ENCODE data around the gene TOP2A. TPM values are rescaled to one million over a fixed set of nuclear protein-coding genes. Genes with fewer than 3 reads are reported as not detected.

TOP2A gene
- total and polyA plus RNA-seq, 9 of the 15 experiments (the other 6 are each of a cell fraction or from before 2014, with no cell fraction given), result 133 to 347 (median 259) TPM

- TF ChIP-seq MLX (CRISPR knock-in tag; conservative IDR thresholded peaks at IDR 0.05) (no peak), ZC3H8 (IDR thresholded peaks at IDR 0.05) (no peak)
Observed at GRCh38 chr17:40432864-40433528, 15.3 kb upstream of the TOP2A start (continued).

GRCh38 chr17:40431231-40431602 is 13.5 kb upstream of the TOP2A start:
- BruUV-seq (replicated peaks), result no TSS peak
- Histone ChIP-seq H3K4me2 (ENCODE audit: insufficient read depth, low read length) (no peak overlapping the region), H4K20me1 (replicated peaks; ENCODE audit: control insufficient read depth, insufficient read depth, low read length) (no peaks in the 10 kb centered on the region), H3K9me3 (replicated peaks; ENCODE audit: control insufficient read depth, insufficient read depth, low read depth, low read length) (no peaks in the 10 kb centered on the region), H3K36me3 (ENCODE audit: control insufficient read depth, insufficient read depth, low read length) (no peaks in the 10 kb centered on the region), H3K4me3 (no peak overlapping the region), H3K4me1 (replicated peaks in 1 of 2; ENCODE audit: control insufficient read depth in 2 of 2, insufficient read depth in 2 of 2, low read length in 2 of 2) (peaks cover 9 to 16% of the 10 kb centered on the region in 2 experiments; a peak in 3 of 5 replicates), H3K79me2 (ENCODE audit: control insufficient read depth, insufficient read depth, low read length) (no peaks in the 10 kb centered on the region), H3K9ac (ENCODE audit: insufficient read depth in 1 of 2, low read depth in 2 of 2, low read length in 2 of 2) (peak overlapping the region in 1 of 2 experiments; percentile 17; a peak in 1 of 4 replicates), H3K9me1 (ENCODE audit: control insufficient read depth, insufficient read depth, low read length) (no peaks in the 10 kb centered on the region), H3K27ac (ENCODE audit: extremely low read depth, low read depth, low read length) (no peak overlapping the region), H3K27me3 (ENCODE audit: control insufficient read depth in 2 of 2, insufficient read depth in 2 of 2, low read length in 2 of 2) (no peaks in the 10 kb centered on the region), H2AFZ (ENCODE audit: low read depth, low read length) (no peak overlapping the region)
- 61% methylated on average over 3 of the region's 3 CpGs for WGBS (ENCODE audit: insufficient coverage, low coverage, missing lambda C conversion rate)
- ATAC-seq (no peak), FAIRE-seq (no peak), DNase-seq (ENCODE audit: extremely low read depth in 1 of 4, low spot score in 3 of 4) (no peak)
- ChIA-PET CTCF (ENCODE audit: low intra/inter-chr PET ratio) (no interaction called here), POLR2A (interaction anchor here (0.9 to 2.6 kb wide), 2 partner anchors 14 to 94 kb away, joined by 4 to 11 read pairs; partner anchors contain the start of gene TOP2A)
- intact Hi-C loops (cut with micrococcal nuclease), result no loop called here
- in situ Hi-C loops (cut with MboI), result no loop called here
- no peak for TF ChIP-seq EHMT2 (IDR thresholded peaks at IDR 0.05)
- no peak for TF ChIP-seq ZNF282 (CRISPR knock-in tag; IDR thresholded peaks at IDR 0.05)
- no peak for TF ChIP-seq MYC (IDR thresholded peaks at IDR 0.05; ENCODE audit: low read depth, low read length)
- TF ChIP-seq MYC (CRISPR knock-in tag; IDR thresholded peaks at IDR 0.05; ENCODE audit: borderline replicate concordance, low read depth), result no peak
- no peak for TF ChIP-seq CGGBP1 (CRISPR knock-in tag; IDR thresholded peaks at IDR 0.05)
- no peak for TF ChIP-seq MTF1 (CRISPR knock-in tag; IDR thresholded peaks at IDR 0.05; ENCODE audit: borderline replicate concordance)
- no peak for TF ChIP-seq MCM2 (IDR thresholded peaks at IDR 0.05; ENCODE audit: low read depth)
- TF ChIP-seq SMARCA5 (IDR thresholded peaks at IDR 0.05), result no peak
- TF ChIP-seq ZKSCAN3 (CRISPR knock-in tag; IDR thresholded peaks at IDR 0.05), result no peak
- TF ChIP-seq THAP12 (CRISPR knock-in tag; IDR thresholded peaks at IDR 0.05), result no peak
- TF ChIP-seq RFX7 (CRISPR knock-in tag; IDR thresholded peaks at IDR 0.05), result no peak
- no peak for TF ChIP-seq ZFP91 (CRISPR knock-in tag; IDR thresholded peaks at IDR 0.05)
- TF ChIP-seq ZNF217 (CRISPR knock-in tag; IDR thresholded peaks at IDR 0.05), result no peak
- no peak for TF ChIP-seq MXI1 (IDR thresholded peaks at IDR 0.05; ENCODE audit: low read depth, low read length)
